Glutamatergic neuron (in vitro differentiated cells): Measurements from ENCODE around the gene AGAP1. TPM values are rescaled to one million over a fixed set of nuclear protein-coding genes. Genes with fewer than 3 reads are reported as not detected.

ENCODE experiments used
- DNase-seq: peaks from one replicate; pipeline ENCODE4 v3.0.0; 2022
- H3K27ac Mint-ChIP-seq: one replicate; pipeline ENCODE4 v1.8.0; 2020; ENCODE audit warnings: mild to moderate bottlenecking, mixed read lengths, inconsistent platforms; ENCODE audit not compliant: unreplicated experiment
- H3K27me3 Mint-ChIP-seq: one replicate; pipeline ENCODE4 v1.8.0; 2020; ENCODE audit warnings: mild to moderate bottlenecking, moderate library complexity, mixed read lengths, inconsistent platforms; ENCODE audit not compliant: unreplicated experiment
- H3K36me3 Mint-ChIP-seq: one replicate; pipeline ENCODE4 v1.8.0; 2020; ENCODE audit warnings: mild to moderate bottlenecking, mixed read lengths, inconsistent platforms; ENCODE audit not compliant: unreplicated experiment
- H3K4me1 Mint-ChIP-seq: one replicate; pipeline ENCODE4 v1.8.0; 2020; ENCODE audit warnings: mild to moderate bottlenecking, low read depth, mixed read lengths, inconsistent platforms; ENCODE audit not compliant: unreplicated experiment
- H3K4me3 Mint-ChIP-seq: one replicate; pipeline ENCODE4 v1.8.0; 2020; ENCODE audit warnings: mild to moderate bottlenecking, mixed read lengths, inconsistent platforms; ENCODE audit not compliant: unreplicated experiment
- H3K9me3 Mint-ChIP-seq: one replicate; pipeline ENCODE4 v1.8.0; 2020; ENCODE audit warnings: mild to moderate bottlenecking, moderate library complexity, mixed read lengths, inconsistent platforms; ENCODE audit not compliant: unreplicated experiment
- total RNA-seq: library from RNA; stranded (reverse); fragmentation: NEBNext Ultra II Directional; extraction: Animal tissue kit (Norgen Biotek cat#: 25700); gene quantifications from one replicate; pipeline ENCODE4 v1.2.1, GENCODE V29; 2021; ENCODE audit not compliant: unreplicated experiment
- TF ChIP-seq, protein P1 (sequence below): fragments of 200-600 bp; sonication (generic); IDR thresholded peaks from one replicate; pipeline ENCODE4 v1.5.0; 2021; ENCODE audit not compliant: partially characterized antibody, unreplicated experiment

Gene AGAP1
- total RNA-seq, 1 donor from 2014 or later = 153 TPM

- peaks cover 5% of the 10 kb centered on the region for H3K36me3 Mint-ChIP-seq
- H3K27ac Mint-ChIP-seq = no peak overlapping the region
- peaks cover 1% of the 10 kb centered on the region for H3K27me3 Mint-ChIP-seq
- H3K4me3 Mint-ChIP-seq = no peak overlapping the region
- peaks cover 8% of the 10 kb centered on the region for H3K9me3 Mint-ChIP-seq
- DNase-seq = no peak
- TF ChIP-seq, protein P1, sequence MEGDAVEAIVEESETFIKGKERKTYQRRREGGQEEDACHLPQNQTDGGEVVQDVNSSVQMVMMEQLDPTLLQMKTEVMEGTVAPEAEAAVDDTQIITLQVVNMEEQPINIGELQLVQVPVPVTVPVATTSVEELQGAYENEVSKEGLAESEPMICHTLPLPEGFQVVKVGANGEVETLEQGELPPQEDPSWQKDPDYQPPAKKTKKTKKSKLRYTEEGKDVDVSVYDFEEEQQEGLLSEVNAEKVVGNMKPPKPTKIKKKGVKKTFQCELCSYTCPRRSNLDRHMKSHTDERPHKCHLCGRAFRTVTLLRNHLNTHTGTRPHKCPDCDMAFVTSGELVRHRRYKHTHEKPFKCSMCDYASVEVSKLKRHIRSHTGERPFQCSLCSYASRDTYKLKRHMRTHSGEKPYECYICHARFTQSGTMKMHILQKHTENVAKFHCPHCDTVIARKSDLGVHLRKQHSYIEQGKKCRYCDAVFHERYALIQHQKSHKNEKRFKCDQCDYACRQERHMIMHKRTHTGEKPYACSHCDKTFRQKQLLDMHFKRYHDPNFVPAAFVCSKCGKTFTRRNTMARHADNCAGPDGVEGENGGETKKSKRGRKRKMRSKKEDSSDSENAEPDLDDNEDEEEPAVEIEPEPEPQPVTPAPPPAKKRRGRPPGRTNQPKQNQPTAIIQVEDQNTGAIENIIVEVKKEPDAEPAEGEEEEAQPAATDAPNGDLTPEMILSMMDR = no peak
- peaks cover 8% of the 10 kb centered on the region for H3K4me1 Mint-ChIP-seq
Measured at GRCh38 chr2:236065314-236066160, 571.7 kb downstream of the AGAP1 start.

DNA sequence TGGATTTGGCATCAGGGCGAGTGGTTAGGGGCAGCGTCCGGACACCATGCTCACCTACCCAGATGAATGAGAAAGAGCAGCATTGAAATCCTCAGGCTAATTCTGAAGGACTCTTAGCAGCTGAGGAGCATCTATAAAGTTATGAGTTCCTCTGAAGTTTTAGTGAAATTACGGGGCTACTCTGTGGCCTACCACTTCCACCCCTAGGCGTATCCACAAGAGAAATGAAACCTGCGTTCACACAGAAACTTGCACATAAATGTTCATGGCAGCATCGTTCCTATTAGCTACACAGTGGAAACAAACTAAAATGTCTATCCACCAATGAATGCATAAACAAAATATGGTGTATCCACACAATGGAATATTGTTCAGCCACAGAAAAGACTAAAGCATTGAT, 576.4 kb downstream of the AGAP1 start:
- peaks cover 5% of the 10 kb centered on the region for H3K36me3 Mint-ChIP-seq
- H3K27me3 Mint-ChIP-seq = peaks cover 6% of the 10 kb centered on the region
- peaks cover 7% of the 10 kb centered on the region for H3K4me1 Mint-ChIP-seq
- TF ChIP-seq, protein P1 = no peak
- no peak overlapping the region for H3K4me3 Mint-ChIP-seq
- DNase-seq = no peak
- peaks cover 9% of the 10 kb centered on the region for H3K9me3 Mint-ChIP-seq
- H3K27ac Mint-ChIP-seq = no peak overlapping the region

GRCh38 chr2:236073246-236073645, 579.4 kb downstream of the AGAP1 start:
- Mint-ChIP-seq H3K36me3 (no peaks in the 10 kb centered on the region), H3K9me3 (peaks cover 9% of the 10 kb centered on the region), H3K4me1 (peaks cover 11% of the 10 kb centered on the region), H3K4me3 (no peak overlapping the region), H3K27me3 (peaks cover 8% of the 10 kb centered on the region), H3K27ac (no peak overlapping the region)
- no peak for DNase-seq
- TF ChIP-seq, protein P1 = no peak

DNA sequence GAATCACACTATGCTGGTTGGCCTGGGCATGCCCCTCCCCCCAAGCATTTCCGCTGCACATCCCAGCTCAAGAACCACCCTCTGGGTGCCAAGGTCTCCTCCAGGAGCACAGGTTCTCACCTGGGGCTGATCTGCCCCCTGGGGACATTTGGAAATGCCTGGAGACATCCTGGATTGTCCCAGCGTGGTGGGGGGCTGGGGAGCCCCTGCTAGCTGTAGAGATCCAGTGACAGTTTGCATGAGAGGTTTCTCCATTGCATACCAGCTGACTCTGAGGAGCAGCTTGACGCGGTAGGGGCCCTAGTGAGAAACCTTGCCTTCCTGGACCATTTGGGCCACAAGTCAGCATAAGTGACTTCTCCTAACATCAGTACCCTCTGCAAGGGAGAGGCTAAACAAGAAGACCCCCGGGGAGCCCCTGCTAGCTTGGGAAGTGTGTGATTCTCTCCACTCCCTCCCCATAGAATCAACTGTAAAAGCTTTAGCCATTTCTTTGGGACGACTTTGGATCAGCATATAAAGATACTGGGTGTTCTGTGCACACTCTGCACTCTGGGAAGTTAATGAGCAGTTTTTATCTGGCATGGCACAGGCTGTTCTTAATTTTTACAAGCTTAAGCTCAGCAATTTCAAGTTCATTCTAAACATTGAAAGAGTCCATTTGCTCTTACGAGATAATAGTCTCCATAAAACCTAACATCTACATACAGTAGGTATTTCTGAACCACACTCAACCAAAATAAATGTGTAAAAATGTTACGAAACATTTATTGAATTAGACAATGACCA, 580.2 kb downstream of the AGAP1 start:
- H3K27me3 Mint-ChIP-seq = peaks cover 8% of the 10 kb centered on the region
- H3K9me3 Mint-ChIP-seq = peaks cover 9% of the 10 kb centered on the region
- H3K36me3 Mint-ChIP-seq = no peaks in the 10 kb centered on the region
- H3K4me3 Mint-ChIP-seq = no peak overlapping the region
- no peak for DNase-seq
- peaks cover 16% of the 10 kb centered on the region for H3K4me1 Mint-ChIP-seq
- TF ChIP-seq, protein P1 = no peak
- H3K27ac Mint-ChIP-seq = no peak overlapping the region
